Measurements from ENCODE around the gene SPAG17.

Gene SPAG17

GRCh38 chr1:118100686-118101514, 84.1 kb downstream of the SPAG17 start:
- H3K4me2 ChIP-seq (ENCODE audit: low read depth, low read length, poor library complexity, severe bottlenecking) = no peak overlapping the region

GRCh38 chr1:118099686-118100085, 85.3 kb downstream of the SPAG17 start:
- no peaks in the 10 kb centered on the region for H4K20me1 ChIP-seq (ENCODE audit: low read depth, low read length)
- H3K9me2 ChIP-seq (replicated peaks; ENCODE audit: insufficient read depth, low read length) = no peaks in the 10 kb centered on the region
- H3K36me3 ChIP-seq (ENCODE audit: low read length) = no peaks in the 10 kb centered on the region
- H2AFZ ChIP-seq (ENCODE audit: low read depth, low read length, severe bottlenecking) = no peak overlapping the region
- TF ChIP-seq EZH2phosphoT487 (conservative IDR thresholded peaks at IDR 0.05; ENCODE audit: low read length) (no peak), CTCF (IDR thresholded peaks at IDR 0.05; ENCODE audit: insufficient read depth, low read length, poor library complexity, severe bottlenecking) (no peak)
- no peaks in the 10 kb centered on the region for H3K79me2 ChIP-seq (ENCODE audit: insufficient read depth, low read length)
- H3F3A ChIP-seq (ENCODE audit: insufficient read depth) = no peaks in the 10 kb centered on the region
- no peaks in the 10 kb centered on the region for H3K27me3 ChIP-seq (ENCODE audit: low read length)
- no peak overlapping the region for H3K4me3 ChIP-seq (ENCODE audit: insufficient read depth, low read length, poor library complexity, severe bottlenecking)
- H3K4me2 ChIP-seq (ENCODE audit: low read depth, low read length, poor library complexity, severe bottlenecking) = no peak overlapping the region
- no peak overlapping the region for H3K27ac ChIP-seq (ENCODE audit: low read depth, low read length)
- H3K9ac ChIP-seq (ENCODE audit: low read length) = no peak overlapping the region
- no peaks in the 10 kb centered on the region for H3K9me3 ChIP-seq (ENCODE audit: insufficient read depth, low read length)

More at GRCh38 chr1:118100686-118101514, 84.1 kb downstream of the SPAG17 start:
- H3K27me3 ChIP-seq (ENCODE audit: low read length) = no peaks in the 10 kb centered on the region
- no peaks in the 10 kb centered on the region for H4K20me1 ChIP-seq (ENCODE audit: low read depth, low read length)
- no peak for TF ChIP-seq EZH2phosphoT487 (conservative IDR thresholded peaks at IDR 0.05; ENCODE audit: low read length)
- TF ChIP-seq CTCF (IDR thresholded peaks at IDR 0.05; ENCODE audit: insufficient read depth, low read length, poor library complexity, severe bottlenecking) = no peak
- H3K9me3 ChIP-seq (ENCODE audit: insufficient read depth, low read length) = no peaks in the 10 kb centered on the region
- no peaks in the 10 kb centered on the region for H3K79me2 ChIP-seq (ENCODE audit: insufficient read depth, low read length)
- H2AFZ ChIP-seq (ENCODE audit: low read depth, low read length, severe bottlenecking) = no peak overlapping the region
- no peaks in the 10 kb centered on the region for H3F3A ChIP-seq (ENCODE audit: insufficient read depth)
- H3K9ac ChIP-seq (ENCODE audit: low read length) = no peak overlapping the region
- no peaks in the 10 kb centered on the region for H3K36me3 ChIP-seq (ENCODE audit: low read length)
- H3K27ac ChIP-seq (ENCODE audit: low read depth, low read length) = no peak overlapping the region
- H3K4me3 ChIP-seq (ENCODE audit: insufficient read depth, low read length, poor library complexity, severe bottlenecking) = no peak overlapping the region
- H3K9me2 ChIP-seq (replicated peaks; ENCODE audit: insufficient read depth, low read length) = no peaks in the 10 kb centered on the region

- no peaks in the 10 kb centered on the region for H3K36me3 ChIP-seq (ENCODE audit: low read length)
Measured at GRCh38 chr1:118097622-118098348, 87.2 kb downstream of the SPAG17 start.

More at GRCh38 chr1:118097622-118098348, 87.2 kb downstream of the SPAG17 start:
- Histone ChIP-seq H3K4me2 (ENCODE audit: low read depth, low read length, poor library complexity, severe bottlenecking) (no peak overlapping the region), H3F3A (ENCODE audit: insufficient read depth) (no peaks in the 10 kb centered on the region), H3K79me2 (ENCODE audit: insufficient read depth, low read length) (no peaks in the 10 kb centered on the region), H3K9ac (ENCODE audit: low read length) (no peak overlapping the region), H2AFZ (ENCODE audit: low read depth, low read length, severe bottlenecking) (no peak overlapping the region), H3K27ac (ENCODE audit: low read depth, low read length) (no peak overlapping the region), H3K9me3 (ENCODE audit: insufficient read depth, low read length) (no peaks in the 10 kb centered on the region), H3K27me3 (ENCODE audit: low read length) (no peaks in the 10 kb centered on the region), H4K20me1 (ENCODE audit: low read depth, low read length) (no peaks in the 10 kb centered on the region), H3K4me3 (ENCODE audit: insufficient read depth, low read length, poor library complexity, severe bottlenecking) (no peak overlapping the region), H3K9me2 (replicated peaks; ENCODE audit: insufficient read depth, low read length) (no peaks in the 10 kb centered on the region)
- TF ChIP-seq CTCF (IDR thresholded peaks at IDR 0.05; ENCODE audit: insufficient read depth, low read length, poor library complexity, severe bottlenecking) (no peak), EZH2phosphoT487 (conservative IDR thresholded peaks at IDR 0.05; ENCODE audit: low read length) (no peak)
